ENCODE results near the gene ARL4D.
A peak's percentile ranks its signal among the peaks of the same experiment; 100 is the strongest.

ARL4D gene

GRCh38 chr17:43423777-43424455, 25.1 kb downstream of the ARL4D start:
- no peak for DNase-seq (ENCODE audit: low read depth in 2 of 2)
- TF ChIP-seq CTCF (IDR thresholded peaks at IDR 0.05; ENCODE audit: low read depth, low read length): no peak

GRCh38 chr17:43427362-43428043, 28.7 kb downstream of the ARL4D start:
- TF ChIP-seq CTCF (IDR thresholded peaks at IDR 0.05; ENCODE audit: low read depth, low read length): no peak
- no peak for DNase-seq (ENCODE audit: low read depth in 2 of 2)
- H3K4me3 ChIP-seq (replicated peaks in 1 of 2; ENCODE audit: low read depth in 2 of 2, low read length in 2 of 2): no peak overlapping the region

More at GRCh38 chr17:43423777-43424455, 25.1 kb downstream of the ARL4D start:
- no peak overlapping the region for H3K4me3 ChIP-seq (replicated peaks in 1 of 2; ENCODE audit: low read depth in 2 of 2, low read length in 2 of 2)

DNA sequence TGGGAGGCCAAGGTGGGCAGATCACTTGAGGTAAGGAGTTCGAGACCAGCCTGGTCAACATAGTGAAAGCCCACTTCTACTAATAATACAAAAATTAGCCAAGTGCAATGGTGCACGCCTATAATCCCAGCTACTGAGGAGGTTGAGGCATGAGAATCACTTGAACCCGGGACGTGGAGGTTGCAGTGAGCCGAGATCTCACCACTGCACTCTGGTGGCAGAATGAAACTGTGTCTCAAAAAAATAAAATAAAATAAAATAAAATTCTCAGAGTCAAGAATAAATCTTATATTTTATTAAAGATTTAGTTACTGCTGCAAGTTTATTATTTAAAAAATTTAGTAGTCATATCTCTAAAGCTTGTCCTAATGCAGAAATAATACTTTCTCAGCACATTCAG, 29.7 kb downstream of the ARL4D start:
- no peak for DNase-seq (ENCODE audit: low read depth in 2 of 2)
- no peak overlapping the region for H3K4me3 ChIP-seq (replicated peaks in 1 of 2; ENCODE audit: low read depth in 2 of 2, low read length in 2 of 2)
- peak; percentile 26 for TF ChIP-seq CTCF (IDR thresholded peaks at IDR 0.05; ENCODE audit: low read depth, low read length)

- no peak for TF ChIP-seq CTCF (IDR thresholded peaks at IDR 0.05; ENCODE audit: low read depth, low read length)
These were observed 32.3 kb downstream of the ARL4D start for GRCh38 chr17:43430936-43431713.

GRCh38 chr17:43431714-43432523, 33.1 kb downstream of the ARL4D start:
- TF ChIP-seq CTCF (IDR thresholded peaks at IDR 0.05; ENCODE audit: low read depth, low read length): no peak

More at GRCh38 chr17:43430936-43431713, 32.3 kb downstream of the ARL4D start:
- H3K4me3 ChIP-seq (replicated peaks in 1 of 2; ENCODE audit: low read depth in 2 of 2, low read length in 2 of 2): no peak overlapping the region
- DNase-seq (ENCODE audit: low read depth in 2 of 2): no peak

DNA sequence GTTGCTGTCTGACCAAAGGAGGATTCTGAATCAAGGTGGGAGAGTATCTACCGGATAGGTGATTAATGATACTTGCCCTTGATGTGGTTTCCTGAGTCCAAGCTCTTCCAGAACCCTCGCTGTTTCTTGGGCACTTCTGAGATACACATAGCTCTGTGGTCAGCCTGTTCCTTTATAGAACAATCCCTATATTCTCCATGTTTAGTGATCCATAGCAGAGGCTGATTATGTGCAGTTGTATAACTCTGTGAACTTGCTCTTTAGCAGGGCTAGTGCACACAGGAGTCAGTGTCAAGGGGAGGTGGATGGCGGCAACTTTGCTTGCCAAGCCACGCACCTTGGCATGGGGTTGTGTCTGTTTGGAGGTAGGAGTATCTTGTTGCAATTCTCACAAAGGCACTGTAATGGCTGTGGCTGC, 36.1 kb downstream of the ARL4D start:
- no peak for TF ChIP-seq CTCF (IDR thresholded peaks at IDR 0.05; ENCODE audit: low read depth, low read length)
- no peak overlapping the region for H3K4me3 ChIP-seq (replicated peaks in 1 of 2; ENCODE audit: low read depth in 2 of 2, low read length in 2 of 2)
- no peak for DNase-seq (ENCODE audit: low read depth in 2 of 2)

More at GRCh38 chr17:43431714-43432523, 33.1 kb downstream of the ARL4D start:
- DNase-seq (ENCODE audit: low read depth in 2 of 2): peak; percentile 60 to 93
- no peak overlapping the region for H3K4me3 ChIP-seq (replicated peaks in 1 of 2; ENCODE audit: low read depth in 2 of 2, low read length in 2 of 2)

All from cardiac fibroblast (primary cell).